ENCODE data around the gene ATF5.
"Not testable (repeated sequence)": the region's sequence is repeated elsewhere in the genome, so short reads cannot be mapped to it uniquely, and the experiment has no call there.

ATF5 gene

DNA sequence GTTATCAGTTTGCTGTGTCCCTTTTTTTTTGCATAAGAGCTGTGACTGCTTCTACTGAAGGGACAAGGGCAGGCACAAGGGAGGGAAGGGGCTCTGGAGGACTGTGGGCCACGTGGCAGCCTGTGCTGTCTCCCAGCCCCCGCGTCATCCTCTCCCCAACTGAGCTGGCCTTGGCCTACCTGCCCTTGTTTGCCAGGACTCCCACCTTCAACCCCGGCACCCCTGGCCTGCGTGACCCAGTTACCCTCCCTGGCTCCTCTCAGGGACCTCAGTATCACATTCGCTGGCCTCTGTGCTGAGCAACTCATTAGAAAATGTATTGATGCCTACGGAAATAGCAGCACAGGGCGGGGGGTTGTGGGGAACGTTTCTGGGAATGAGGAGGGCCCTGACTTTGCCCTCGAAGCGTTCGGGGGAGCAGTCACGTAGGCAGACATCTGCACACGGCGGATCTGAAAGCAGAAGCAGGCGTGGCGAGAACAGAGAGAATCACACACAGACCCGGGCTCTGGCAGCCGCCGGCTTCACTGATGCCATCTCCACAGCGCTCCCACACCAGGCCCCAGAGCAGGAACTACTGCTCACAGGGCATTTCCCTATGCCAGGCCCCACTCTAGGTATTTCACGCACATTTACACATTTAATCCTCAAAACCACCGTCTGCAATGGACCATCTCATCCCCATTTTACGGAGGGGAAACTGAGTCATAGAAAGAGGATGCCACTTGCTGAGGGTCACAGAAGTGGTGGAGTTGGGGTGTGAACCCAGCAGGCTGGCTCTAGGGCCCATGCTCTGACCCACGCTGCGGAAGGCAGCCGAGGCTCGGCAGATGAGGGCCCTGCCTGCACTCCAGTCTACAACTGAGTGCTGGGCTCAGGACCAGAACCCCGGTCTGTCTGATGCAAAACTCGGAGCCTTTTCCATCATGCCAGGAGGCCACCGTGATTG lies 5.7 kb upstream of the ATF5 start:
- DNase-seq (ENCODE audit: low read depth), result no peak

DNA sequence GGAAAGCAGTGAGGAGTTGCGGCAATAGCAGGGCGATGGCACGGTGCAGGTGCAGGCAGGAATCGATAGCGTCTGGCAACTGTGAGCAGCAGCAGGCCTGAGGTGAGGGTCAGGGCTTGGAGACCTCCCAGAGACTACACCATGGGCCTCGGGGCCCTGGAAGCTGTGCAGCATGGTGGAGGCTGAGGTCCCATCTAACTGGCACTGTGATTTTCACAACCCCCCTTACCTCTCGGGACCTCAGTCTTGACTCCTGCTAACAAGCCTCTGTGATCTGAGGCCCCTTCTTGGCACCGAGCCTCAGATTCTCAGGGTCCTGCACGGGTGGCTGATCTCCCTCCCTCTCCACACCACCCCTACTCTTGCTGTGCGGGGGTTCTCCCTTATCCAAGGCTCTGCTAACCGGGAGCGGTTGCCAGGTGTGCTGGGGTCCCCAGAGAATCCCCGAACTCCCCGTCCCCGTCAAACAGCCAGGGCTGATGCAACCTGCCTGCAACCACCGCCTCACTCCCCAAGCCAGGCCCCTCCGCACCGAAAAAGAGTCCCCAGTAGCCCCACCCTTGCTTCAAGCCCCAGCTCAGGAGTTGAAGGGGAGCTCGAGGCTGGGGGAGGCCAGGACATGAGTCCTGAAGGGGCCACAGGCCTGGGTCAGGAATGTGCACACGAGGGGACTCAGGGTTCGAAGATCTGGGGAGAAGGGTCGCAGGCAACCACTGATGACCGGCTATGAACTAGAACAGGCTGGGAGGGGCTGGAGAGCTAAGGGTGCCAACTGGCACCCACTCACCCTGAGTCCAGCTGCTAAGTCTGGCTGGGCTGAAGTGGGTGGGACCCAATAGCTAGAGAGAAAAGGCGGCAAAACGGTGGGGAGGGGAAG lies 4.8 kb upstream of the ATF5 start:
- no peak for DNase-seq (ENCODE audit: low read depth)

- DNase-seq (ENCODE audit: low read depth), result not testable (repeated sequence)
Observed at GRCh38 chr19:49924881-49925210, 4.2 kb upstream of the ATF5 start.

GRCh38 chr19:49925486-49925885 lies 3.5 kb upstream of the ATF5 start:
- no peak for DNase-seq (ENCODE audit: low read depth)

- no peak for DNase-seq (ENCODE audit: low read depth)
Observed at GRCh38 chr19:49926515-49926914, 2.5 kb upstream of the ATF5 start.

GRCh38 chr19:49927526-49928264 lies 1.3 kb upstream of the ATF5 start:
- no peak for DNase-seq (ENCODE audit: low read depth)

- peak; percentile 96 for DNase-seq (ENCODE audit: low read depth)
Observed at GRCh38 chr19:49929611-49930482, 842 bp downstream of the ATF5 start.

- DNase-seq (ENCODE audit: low read depth), result no peak
Observed at GRCh38 chr19:49930483-49931011, 1.5 kb downstream of the ATF5 start.

- no peak for DNase-seq (ENCODE audit: low read depth)
Observed at GRCh38 chr19:49931293-49932040, 2.5 kb downstream of the ATF5 start.

DNA sequence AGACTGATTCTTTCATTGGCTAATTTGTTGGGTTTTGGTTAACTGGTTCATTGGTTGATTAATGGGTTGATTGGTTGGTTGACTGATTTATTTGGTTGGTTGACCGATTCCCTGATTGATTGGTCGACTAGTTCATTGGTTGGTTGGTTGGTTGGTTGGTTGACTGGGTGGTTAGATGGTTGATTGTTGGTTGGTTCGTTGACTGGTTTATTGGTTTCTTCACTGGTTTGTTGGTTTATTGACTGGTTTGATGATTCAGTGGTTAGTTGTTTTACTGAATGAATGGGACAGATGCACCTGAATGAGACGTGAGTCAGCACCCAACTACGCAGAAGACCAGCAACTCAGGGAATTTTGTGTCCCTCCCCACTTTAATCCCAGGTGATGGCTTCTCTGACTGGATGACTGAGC lies 3.0 kb downstream of the ATF5 start:
- DNase-seq (ENCODE audit: low read depth), result no peak

GRCh38 chr19:49932731-49933131 lies 3.7 kb downstream of the ATF5 start:
- DNase-seq (ENCODE audit: low read depth), result no peak

DNA sequence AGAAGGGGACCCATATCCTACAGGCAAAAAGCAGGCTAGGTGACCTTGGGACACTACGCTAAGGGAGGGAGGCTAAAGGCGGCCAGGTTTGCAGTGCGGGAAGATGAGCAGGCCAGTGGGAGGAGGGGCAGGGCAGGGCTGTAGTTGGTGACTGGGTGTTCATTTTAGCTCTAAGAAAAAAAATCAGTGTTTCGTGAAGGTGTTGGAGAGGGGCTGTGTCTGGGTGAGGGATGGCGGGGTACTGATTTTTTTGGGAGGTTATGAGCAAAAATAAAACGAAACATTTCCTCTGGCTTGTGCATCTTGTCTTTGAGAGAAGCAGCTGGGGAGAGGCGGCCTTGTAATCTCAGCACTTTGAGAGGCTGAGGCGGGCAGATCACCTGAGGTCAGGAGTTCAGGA lies 4.6 kb downstream of the ATF5 start:
- DNase-seq (ENCODE audit: low read depth), result no peak

- no peak for DNase-seq (ENCODE audit: low read depth)
Observed at GRCh38 chr19:49936549-49936948, 7.5 kb downstream of the ATF5 start.

DNA sequence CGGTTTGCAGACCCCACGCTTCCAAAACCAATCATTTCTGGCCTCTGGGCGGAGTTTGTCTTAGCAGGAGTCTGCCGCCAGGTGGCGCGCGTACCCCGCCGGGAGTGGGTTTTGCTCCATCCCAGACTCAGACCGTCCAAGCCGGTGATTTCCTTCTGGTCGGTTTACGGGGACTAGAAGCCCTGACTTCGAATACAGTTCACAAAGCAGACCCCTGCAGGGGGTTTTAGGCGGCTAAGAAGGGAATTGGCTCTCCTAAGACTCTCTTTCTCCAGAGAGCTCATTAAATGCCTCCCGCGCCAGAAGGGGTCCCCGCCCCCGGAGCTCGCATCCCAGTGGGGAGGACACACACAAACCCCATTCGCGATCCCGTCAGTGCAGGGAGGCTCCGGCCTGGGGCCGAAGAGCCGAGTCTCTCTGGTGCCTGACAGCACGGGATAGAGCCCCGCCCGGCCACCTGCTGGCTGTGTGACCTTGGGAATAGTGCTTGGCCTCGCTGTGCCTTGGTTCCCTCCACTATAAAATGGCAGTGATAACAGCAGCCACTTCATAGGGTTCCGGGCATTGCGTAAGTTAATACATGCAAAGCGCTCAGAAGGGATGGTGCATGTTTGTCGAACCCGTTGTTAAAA lies 8.9 kb downstream of the ATF5 start:
- DNase-seq (ENCODE audit: low read depth), result peak; percentile 51

- peak; percentile 45 for DNase-seq (ENCODE audit: low read depth)
Observed at GRCh38 chr19:49938662-49939061, 9.7 kb downstream of the ATF5 start.

DNA sequence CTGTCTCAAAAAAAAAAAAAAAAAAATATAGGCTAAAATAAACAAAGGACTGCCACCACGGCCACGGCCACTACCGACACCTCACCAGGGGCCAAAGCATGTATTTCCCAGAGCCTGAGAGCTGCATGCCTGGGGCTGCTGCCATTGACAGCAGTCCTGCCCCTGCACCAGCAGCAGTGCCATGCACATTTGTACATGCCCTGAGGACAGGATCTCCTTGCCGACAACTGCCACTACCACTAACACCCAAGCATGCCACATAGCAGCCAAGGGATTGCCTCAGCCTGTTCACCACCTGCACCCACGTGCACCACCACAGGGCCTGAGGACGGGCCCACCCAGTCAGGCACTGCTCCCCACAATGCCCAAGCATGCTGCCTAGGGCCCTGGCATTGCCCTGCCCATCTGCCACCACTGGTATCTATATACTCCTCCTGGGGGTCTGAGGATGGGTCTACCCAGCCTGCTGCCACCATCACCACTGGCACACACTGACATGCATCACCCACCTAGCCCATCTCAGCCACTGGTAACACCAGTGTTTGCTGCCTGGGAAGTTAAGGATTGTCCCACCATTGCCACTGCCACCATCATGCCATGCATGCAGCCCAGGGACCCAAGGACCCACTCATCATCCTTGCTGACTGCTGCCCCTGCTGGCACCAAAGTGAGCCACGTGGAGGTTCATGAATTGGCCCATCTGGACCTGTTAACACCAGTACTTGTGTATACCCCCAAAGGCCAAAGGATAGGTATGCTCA lies 10.9 kb downstream of the ATF5 start:
- no peak for DNase-seq (ENCODE audit: low read depth)

DNA sequence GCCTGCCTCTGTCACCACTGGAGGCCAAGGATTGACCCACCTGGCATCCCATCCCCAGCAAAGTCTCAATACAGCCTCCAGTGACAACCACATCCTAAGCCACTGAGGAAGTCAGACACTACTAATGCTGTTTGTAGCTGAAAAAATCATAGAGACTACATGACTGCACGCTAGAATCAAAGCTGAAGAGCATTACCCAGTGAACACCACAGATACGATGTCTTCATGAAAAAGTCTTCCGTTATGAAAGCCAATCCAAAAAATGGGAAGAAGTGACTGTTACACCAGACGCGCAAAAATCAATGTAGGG lies 11.4 kb downstream of the ATF5 start:
- DNase-seq (ENCODE audit: low read depth), result no peak

DNA sequence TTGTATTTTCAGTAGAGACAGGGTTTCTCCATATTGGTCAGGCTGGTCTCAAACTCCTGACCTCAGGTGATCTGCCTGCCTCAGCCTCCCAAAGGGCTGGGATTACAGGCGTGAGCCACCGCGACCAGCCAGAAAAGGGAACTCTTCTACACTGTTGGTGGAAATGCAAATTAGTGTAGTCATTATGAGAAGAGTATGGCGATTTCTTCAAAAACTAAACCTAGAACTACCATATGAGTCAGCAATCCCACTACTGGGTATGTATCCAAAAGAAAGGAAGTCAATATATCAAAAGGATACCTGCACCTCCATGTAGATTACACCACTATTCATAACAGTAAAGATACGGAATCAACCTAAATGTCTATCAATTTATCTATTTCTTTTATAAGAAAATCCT lies 15.6 kb downstream of the ATF5 start:
- DNase-seq (ENCODE audit: low read depth), result not testable (repeated sequence)

DNA sequence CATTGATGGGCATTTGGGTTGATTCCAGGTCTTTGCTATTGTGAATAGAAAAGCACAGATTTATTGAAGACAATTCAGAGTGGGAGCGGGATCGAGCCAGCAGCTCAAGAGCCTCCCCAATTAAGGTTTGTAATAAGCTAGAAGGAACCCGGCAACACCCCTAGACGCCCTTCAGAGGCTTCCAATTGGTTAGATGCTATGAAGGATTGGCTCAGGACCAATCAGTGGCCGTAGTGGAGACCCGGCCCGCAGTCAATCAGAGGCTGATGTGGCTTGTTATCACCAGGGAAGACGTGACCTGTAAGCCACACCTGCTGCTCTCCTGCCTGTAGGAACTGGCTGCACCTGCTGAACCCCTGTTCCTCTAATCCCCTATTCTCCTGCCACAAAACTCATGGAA lies 17.4 kb downstream of the ATF5 start:
- no peak for DNase-seq (ENCODE audit: low read depth)
